K562 (cell line): Measurements from ENCODE around the gene MESP1. TPM values are rescaled to one million over a fixed set of nuclear protein-coding genes. Genes with fewer than 3 reads are reported as not detected.

Experiments
- DPF2 ChIP-seq: fragments of 450-650 bp; IDR thresholded peaks from 2 replicates; pipeline ENCODE4 v1.6.1; 2016
- ERF ChIP-seq: fragments of 450-650 bp; formaldehyde crosslinking; IDR thresholded peaks from 2 replicates; pipeline ENCODE4 v1.4.0; 2020; ENCODE audit warnings: mild to moderate bottlenecking, mixed read lengths
- LEF1 ChIP-seq: fragments of 450-650 bp; IDR thresholded peaks from 2 replicates; pipeline ENCODE4 v1.6.1; 2016; ENCODE audit warnings: mild to moderate bottlenecking
- MEF2A ChIP-seq: IDR thresholded peaks from 2 replicates; pipeline ENCODE4 v1.6.1; 2011; ENCODE audit warnings: low read depth, mild to moderate bottlenecking, low read length, moderate library complexity; ENCODE audit not compliant: control insufficient read depth
- MEF2D ChIP-seq: conservative IDR thresholded peaks from 2 replicates; pipeline ENCODE4 v1.6.1; 2016; ENCODE audit warnings: low read depth, missing genetic modification characterization, missing compliant biosample characterization
- SMARCC2 ChIP-seq: fragments of 450-650 bp; IDR thresholded peaks from 2 replicates; pipeline ENCODE4 v1.6.1; 2017; ENCODE audit warnings: antibody characterized with exemption, moderate library complexity, mild to moderate bottlenecking, low read depth
- THRAP3 ChIP-seq: fragments of 450-650 bp; IDR thresholded peaks from 2 replicates; pipeline ENCODE4 v1.6.1; 2016; ENCODE audit warnings: mild to moderate bottlenecking, inconsistent platforms, borderline replicate concordance
- ZNF431 ChIP-seq: sonication (generic); formaldehyde crosslinking; IDR thresholded peaks from 2 replicates; pipeline ENCODE4 v1.8.0; 2022; ENCODE audit warnings: mild to moderate bottlenecking, missing genetic modification reagents
- polyA plus RNA-seq, 8 experiments: library from polyadenylated mRNA; depleted of rRNA in 4 of 8; stranded (reverse) in 5 of 8; unstranded in 3 of 8; fragments of >200 nt; fragmentation: Nextera tagmentation in 2 of 8; fragmentation: Illumina TruSeq in 1 of 8; extraction: Ambion mirVana in 2 of 8; extraction: Trizol in 1 of 8; gene quantifications; 2 replicates each; pipeline versions ENCODE4 v1.2.1 to v1.2.3, GENCODE V29; 2011 to 2014; ENCODE audit warnings: inconsistent platforms in 1 of 8, missing spikeins in 1 of 8
- total RNA-seq, 7 experiments: library from RNA; depleted of rRNA in 6 of 7; stranded (reverse); fragments of >200 nt in 6 of 7; fragmentation: Illumina TruSeq in 2 of 7; extraction: Trizol in 2 of 7; gene quantifications; 2 replicates each; pipeline versions ENCODE4 v1.2.1 to v1.2.3, GENCODE V29; 2011 to 2021; ENCODE audit warnings: low replicate concordance in 1 of 7
- TF ChIP-seq, protein P1 (sequence below): fragments of 150-350 bp; conservative IDR thresholded peaks from 2 replicates; pipeline ENCODE4 v1.6.1; 2014; ENCODE audit warnings: low read length
- TF ChIP-seq, protein P2 (sequence below): sonication (generic); formaldehyde crosslinking; IDR thresholded peaks from 2 replicates; pipeline ENCODE4 v1.8.1; 2022; ENCODE audit warnings: missing genetic modification reagents
- TF ChIP-seq, protein P3 (sequence below): IDR thresholded peaks from 3 replicates; pipeline ENCODE4 v1.6.1; 2011; ENCODE audit warnings: borderline replicate concordance, mild to moderate bottlenecking; ENCODE audit not compliant: insufficient read length, insufficient read depth

The MESP1 gene
- total and polyA plus RNA-seq, 9 of the 15 experiments (the other 6 are each of a cell fraction or from before 2014, with no cell fraction given) = 0.14 to 1.1 (median 0.36) TPM; not detected in 4

GRCh38 chr15:89776274-89777072 lies 25.4 kb upstream of the MESP1 start, which contains the start of gene MESP2 (continued):
- no peak for TF ChIP-seq MEF2D
- peak; percentile 66; the same call in 1 of the 2 replicates for TF ChIP-seq ZNF431
- TF ChIP-seq, protein P1, sequence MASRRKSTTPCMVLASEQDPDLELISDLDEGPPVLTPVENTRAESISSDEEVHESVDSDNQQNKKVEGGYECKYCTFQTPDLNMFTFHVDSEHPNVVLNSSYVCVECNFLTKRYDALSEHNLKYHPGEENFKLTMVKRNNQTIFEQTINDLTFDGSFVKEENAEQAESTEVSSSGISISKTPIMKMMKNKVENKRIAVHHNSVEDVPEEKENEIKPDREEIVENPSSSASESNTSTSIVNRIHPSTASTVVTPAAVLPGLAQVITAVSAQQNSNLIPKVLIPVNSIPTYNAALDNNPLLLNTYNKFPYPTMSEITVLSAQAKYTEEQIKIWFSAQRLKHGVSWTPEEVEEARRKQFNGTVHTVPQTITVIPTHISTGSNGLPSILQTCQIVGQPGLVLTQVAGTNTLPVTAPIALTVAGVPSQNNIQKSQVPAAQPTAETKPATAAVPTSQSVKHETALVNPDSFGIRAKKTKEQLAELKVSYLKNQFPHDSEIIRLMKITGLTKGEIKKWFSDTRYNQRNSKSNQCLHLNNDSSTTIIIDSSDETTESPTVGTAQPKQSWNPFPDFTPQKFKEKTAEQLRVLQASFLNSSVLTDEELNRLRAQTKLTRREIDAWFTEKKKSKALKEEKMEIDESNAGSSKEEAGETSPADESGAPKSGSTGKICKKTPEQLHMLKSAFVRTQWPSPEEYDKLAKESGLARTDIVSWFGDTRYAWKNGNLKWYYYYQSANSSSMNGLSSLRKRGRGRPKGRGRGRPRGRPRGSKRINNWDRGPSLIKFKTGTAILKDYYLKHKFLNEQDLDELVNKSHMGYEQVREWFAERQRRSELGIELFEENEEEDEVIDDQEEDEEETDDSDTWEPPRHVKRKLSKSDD = no peak
- no peak for TF ChIP-seq MEF2A
- no peak for TF ChIP-seq THRAP3
- TF ChIP-seq, protein P2, sequence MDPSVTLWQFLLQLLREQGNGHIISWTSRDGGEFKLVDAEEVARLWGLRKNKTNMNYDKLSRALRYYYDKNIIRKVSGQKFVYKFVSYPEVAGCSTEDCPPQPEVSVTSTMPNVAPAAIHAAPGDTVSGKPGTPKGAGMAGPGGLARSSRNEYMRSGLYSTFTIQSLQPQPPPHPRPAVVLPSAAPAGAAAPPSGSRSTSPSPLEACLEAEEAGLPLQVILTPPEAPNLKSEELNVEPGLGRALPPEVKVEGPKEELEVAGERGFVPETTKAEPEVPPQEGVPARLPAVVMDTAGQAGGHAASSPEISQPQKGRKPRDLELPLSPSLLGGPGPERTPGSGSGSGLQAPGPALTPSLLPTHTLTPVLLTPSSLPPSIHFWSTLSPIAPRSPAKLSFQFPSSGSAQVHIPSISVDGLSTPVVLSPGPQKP (CRISPR knock-in tag) = no peak
- no peak for TF ChIP-seq SMARCC2
- TF ChIP-seq DPF2 = no peak
- TF ChIP-seq ERF (CRISPR knock-in tag) = peak; percentile 49; the same call in 1 of the 2 replicates
- no peak for TF ChIP-seq LEF1
- TF ChIP-seq, protein P3, sequence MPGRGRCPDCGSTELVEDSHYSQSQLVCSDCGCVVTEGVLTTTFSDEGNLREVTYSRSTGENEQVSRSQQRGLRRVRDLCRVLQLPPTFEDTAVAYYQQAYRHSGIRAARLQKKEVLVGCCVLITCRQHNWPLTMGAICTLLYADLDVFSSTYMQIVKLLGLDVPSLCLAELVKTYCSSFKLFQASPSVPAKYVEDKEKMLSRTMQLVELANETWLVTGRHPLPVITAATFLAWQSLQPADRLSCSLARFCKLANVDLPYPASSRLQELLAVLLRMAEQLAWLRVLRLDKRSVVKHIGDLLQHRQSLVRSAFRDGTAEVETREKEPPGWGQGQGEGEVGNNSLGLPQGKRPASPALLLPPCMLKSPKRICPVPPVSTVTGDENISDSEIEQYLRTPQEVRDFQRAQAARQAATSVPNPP = no peak
